K562 (cell line): ENCODE measurements around the gene ZNF692. TPM values are rescaled to one million over a fixed set of nuclear protein-coding genes. Genes with fewer than 3 reads are reported as not detected.

Experiments used
- CGGBP1 ChIP-seq: fragments of 250-450 bp; sonication (Bioruptor Pico); IDR thresholded peaks from 2 replicates; pipeline ENCODE4 v1.9.0; 2021; ENCODE audit warnings: mild to moderate bottlenecking
- ETS1 ChIP-seq: conservative IDR thresholded peaks from 2 replicates; pipeline ENCODE4 v1.6.1; 2011; ENCODE audit warnings: low read depth, mild to moderate bottlenecking, low read length; ENCODE audit not compliant: control insufficient read depth
- FOXP4 ChIP-seq: sonication (generic); formaldehyde crosslinking; IDR thresholded peaks from 2 replicates; pipeline ENCODE4 v1.8.0; 2022; ENCODE audit warnings: mild to moderate bottlenecking, missing genetic modification reagents, borderline replicate concordance
- HDAC8 ChIP-seq: fragments of 450-650 bp; IDR thresholded peaks from 2 replicates; pipeline ENCODE4 v1.6.1; 2016; ENCODE audit warnings: mild to moderate bottlenecking, missing genetic modification characterization, moderate library complexity, missing compliant biosample characterization
- KLF1 ChIP-seq: fragments of 450-650 bp; IDR thresholded peaks from 2 replicates; pipeline ENCODE4 v1.6.1; 2016; ENCODE audit warnings: missing genetic modification characterization, missing compliant biosample characterization
- MCM5 ChIP-seq: fragments of 450-650 bp; IDR thresholded peaks from 2 replicates; pipeline ENCODE4 v1.6.1; 2016; ENCODE audit warnings: low read depth
- MCM7 ChIP-seq, 2 experiments: fragments of 450-650 bp; IDR thresholded peaks; 2 replicates each; pipeline ENCODE4 v1.6.1; 2016 to 2018
- PCBP2 ChIP-seq: fragments of 200-400 bp; formaldehyde crosslinking; IDR thresholded peaks from 2 replicates; pipeline ENCODE4 v1.6.1; 2018; ENCODE audit warnings: low read length, low read depth, mild to moderate bottlenecking, moderate library complexity; ENCODE audit not compliant: poor library complexity, severe bottlenecking
- PML ChIP-seq: IDR thresholded peaks from 2 replicates; pipeline ENCODE4 v1.6.1; 2012; ENCODE audit warnings: low read length, inconsistent platforms
- POU5F1 ChIP-seq: fragments of 150-350 bp; IDR thresholded peaks from 2 replicates; pipeline ENCODE4 v1.6.1; 2014; ENCODE audit warnings: borderline replicate concordance, low read length, low read depth, mild to moderate bottlenecking; ENCODE audit not compliant: partially characterized antibody
- RNF2 ChIP-seq: sonication (generic); IDR thresholded peaks from 2 replicates; pipeline ENCODE4 v1.6.1; 2016
- SNIP1 ChIP-seq: fragments of 450-650 bp; IDR thresholded peaks from 2 replicates; pipeline ENCODE4 v1.7.1; 2017; ENCODE audit warnings: low read depth, mild to moderate bottlenecking
- STAG1 ChIP-seq: sonication (generic); formaldehyde crosslinking; IDR thresholded peaks from 2 replicates; pipeline ENCODE4 v1.5.0; 2020; ENCODE audit warnings: missing genetic modification reagents, borderline replicate concordance
- TCF3 ChIP-seq: sonication (generic); formaldehyde crosslinking; IDR thresholded peaks from 2 replicates; pipeline ENCODE4 v1.4.0; 2020; ENCODE audit warnings: mild to moderate bottlenecking, missing genetic modification reagents
- ZNF184 ChIP-seq: sonication (generic); formaldehyde crosslinking; IDR thresholded peaks from 2 replicates; pipeline ENCODE4 v1.5.0; 2020; ENCODE audit warnings: missing genetic modification reagents
- ZNF655 ChIP-seq: fragments of 250-450 bp; sonication (Bioruptor Pico); IDR thresholded peaks from 2 replicates; pipeline ENCODE4 v1.5.0; 2021
- ZNF699 ChIP-seq: fragments of 250-450 bp; sonication (Bioruptor Pico); IDR thresholded peaks from 2 replicates; pipeline ENCODE4 v1.8.0; 2021; ENCODE audit warnings: mild to moderate bottlenecking, moderate library complexity; ENCODE audit not compliant: insufficient replicate concordance
- ZNF75A ChIP-seq: fragments of 450-650 bp; formaldehyde crosslinking; IDR thresholded peaks from 2 replicates; pipeline ENCODE4 v1.4.0; 2020; ENCODE audit warnings: mild to moderate bottlenecking
- ZNF764 ChIP-seq: fragments of 250-450 bp; sonication (Bioruptor Pico); IDR thresholded peaks from 2 replicates; pipeline ENCODE4 v1.4.0; 2020; ENCODE audit warnings: low read depth, mild to moderate bottlenecking, moderate library complexity
- ZNF778 ChIP-seq: fragments of 450-650 bp; formaldehyde crosslinking; IDR thresholded peaks from 2 replicates; pipeline ENCODE4 v1.4.0; 2020; ENCODE audit warnings: mild to moderate bottlenecking, moderate library complexity
- polyA plus RNA-seq, 8 experiments: library from polyadenylated mRNA; depleted of rRNA in 4 of 8; stranded (reverse) in 5 of 8; unstranded in 3 of 8; fragments of >200 nt; fragmentation: Nextera tagmentation in 2 of 8; fragmentation: Illumina TruSeq in 1 of 8; extraction: Ambion mirVana in 2 of 8; extraction: Trizol in 1 of 8; gene quantifications; 2 replicates each; pipeline versions ENCODE4 v1.2.1 to v1.2.3, GENCODE V29; 2011 to 2014; ENCODE audit warnings: inconsistent platforms in 1 of 8, missing spikeins in 1 of 8
- total RNA-seq, 7 experiments: library from RNA; depleted of rRNA in 6 of 7; stranded (reverse); fragments of >200 nt in 6 of 7; fragmentation: Illumina TruSeq in 2 of 7; extraction: Trizol in 2 of 7; gene quantifications; 2 replicates each; pipeline versions ENCODE4 v1.2.1 to v1.2.3, GENCODE V29; 2011 to 2021; ENCODE audit warnings: low replicate concordance in 1 of 7

ZNF692 gene
- total and polyA plus RNA-seq, 9 of the 15 experiments (the other 6 are each of a cell fraction or from before 2014, with no cell fraction given): 8.4 to 143 (median 55.9) TPM

- TF ChIP-seq ZNF778 (no peak), ZNF699 (CRISPR knock-in tag) (no peak), PCBP2 (no peak), ZNF75A (no peak), POU5F1 (no peak), RNF2 (peak; percentile 86), ETS1 (peak; percentile 63; the same call in 1 of the 2 replicates), PML (peak; percentile 79; the same call in 1 of the 2 replicates), ZNF184 (no peak), TCF3 (CRISPR knock-in tag) (peak; percentile 27; the same call in 1 of the 2 replicates), SNIP1 (peak; percentile 99), KLF1 (tag) (no peak), ZNF764 (CRISPR knock-in tag) (no peak), STAG1 (no peak), FOXP4 (CRISPR knock-in tag) (no peak), CGGBP1 (CRISPR knock-in tag) (peak; percentile 1; the same call in 1 of the 2 replicates), MCM5 (no peak), HDAC8 (tag) (0 out of 2 replicates have a peak, but pooled peaks have one; percentile 67), ZNF655 (CRISPR knock-in tag) (no peak), MCM7 (IDR thresholded peaks at IDR 0.05) (no peak)
These were observed at the start of gene ZNF692 (continued) for GRCh38 chr1:248858891-248859889.
